CD4-positive, alpha-beta T cell (primary cell): Measurements from ENCODE around the gene RDH14. TPM values are rescaled to one million over a fixed set of nuclear protein-coding genes. Genes with fewer than 3 reads are reported as not detected.

Experiments used
- ATAC-seq: fragments of 200-7000 bp; cut with Tn5 transposase; one replicate; pipeline ENCODE4 v1.10.0; 2022; ENCODE audit warnings: mild to moderate bottlenecking; ENCODE audit not compliant: poor library complexity
- CTCF ChIA-PET: fragments of 350-600 bp; sonication (Branson Sonifier 250); formaldehyde crosslinking; loops from one replicate; lab custom pipeline; 2021; ENCODE audit warnings: antibody characterized with exemption, inconsistent platforms; lab: Charles Lee
- POLR2A ChIA-PET: fragments of 350-600 bp; sonication (Branson Sonifier 250); formaldehyde crosslinking; loops from one replicate; lab custom pipeline; 2021; ENCODE audit warnings: antibody characterized with exemption, inconsistent platforms; lab: Charles Lee
- DNase-seq, 14 experiments: peaks; one replicate each; pipeline ENCODE4 v3.0.0-alpha.2; 2013 to 2020; ENCODE audit warnings: mixed read lengths in 2 of 14
- H3K27ac ChIP-seq, 2 donors: one replicate each; pipeline versions ENCODE4 v1.5.1 to v1.7.0; 2013; ENCODE audit warnings: low read length in 2 of 2, low read depth in 1 of 2, mild to moderate bottlenecking in 1 of 2
- H3K27me3 ChIP-seq, 2 experiments: 1 replicate in 1 of 2; 2 replicates in 1 of 2; pipeline versions ENCODE4 v1.6.1 to v1.7.0; 2013; ENCODE audit warnings: low read length in 2 of 2, control low read depth in 1 of 2, mild to moderate bottlenecking in 1 of 2, moderate library complexity in 1 of 2; ENCODE audit not compliant: insufficient read depth in 2 of 2, control insufficient read depth in 1 of 2
- H3K36me3 ChIP-seq: one replicate; pipeline ENCODE4 v1.6.1; 2013; ENCODE audit warnings: low read length, control low read depth; ENCODE audit not compliant: insufficient read depth
- H3K4me1 ChIP-seq: one replicate; pipeline ENCODE4 v1.6.1; 2013; ENCODE audit warnings: low read length, control low read depth; ENCODE audit not compliant: insufficient read depth
- H3K4me3 ChIP-seq: one replicate; pipeline ENCODE4 v1.5.1; 2013; ENCODE audit warnings: mild to moderate bottlenecking, low read length, moderate library complexity
- H3K9me3 ChIP-seq, 2 experiments: 1 replicate in 1 of 2; 2 replicates in 1 of 2; pipeline versions ENCODE4 v1.6.1 to v1.7.0; 2013; ENCODE audit warnings: low read length in 2 of 2, mild to moderate bottlenecking in 2 of 2, control low read depth in 1 of 2, moderate library complexity in 1 of 2; ENCODE audit not compliant: control insufficient read depth in 1 of 2, insufficient read depth in 1 of 2
- H3K27ac Mint-ChIP-seq: one replicate; pipeline ENCODE4 v1.8.0; 2020; ENCODE audit warnings: mixed read lengths
- H3K27me3 Mint-ChIP-seq: one replicate; pipeline ENCODE4 v1.8.0; 2021; ENCODE audit warnings: mixed read lengths
- H3K36me3 Mint-ChIP-seq: one replicate; pipeline ENCODE4 v1.8.0; 2021; ENCODE audit warnings: low read depth, mixed read lengths
- H3K4me1 Mint-ChIP-seq: one replicate; pipeline ENCODE4 v1.8.0; 2021; ENCODE audit warnings: low read depth, mixed read lengths
- H3K4me3 Mint-ChIP-seq: one replicate; pipeline ENCODE4 v1.8.0; 2020; ENCODE audit warnings: mild to moderate bottlenecking, mixed read lengths
- H3K9me3 Mint-ChIP-seq: one replicate; pipeline ENCODE4 v1.8.0; 2020; ENCODE audit warnings: mixed read lengths
- CTCF ChIP-seq: fragments of 200-600 bp; IDR thresholded peaks from one replicate; pipeline ENCODE4 v1.8.0; 2022; ENCODE audit warnings: antibody characterized with exemption, mild to moderate bottlenecking
- intact Hi-C, 2 experiments: fragments of 100-400 bp; cut with DNase I in 1 of 2; cut with micrococcal nuclease in 1 of 2; formaldehyde crosslinking; loops; one replicate each; pipeline versions ENCODE4 v1.15.1 to v1.9.0; 2023 to 2025; cut with DNase I, micrococcal nuclease
- total RNA-seq, 174 experiments: library from RNA in 2 of 174; stranded (reverse) in 2 of 174; gene quantifications; one replicate each; pipeline ENCODE4 v1.2.3 and lab custom pipeline; 2021 to 2026

Gene RDH14
- total RNA-seq, 2 experiments from 2014 or later: 11.4 to 12.7 TPM

- no peak for TF ChIP-seq CTCF
- H3K4me3 ChIP-seq: no peak overlapping the region
- ChIA-PET CTCF (no interaction called here), POLR2A (interaction anchor here (2.0 kb wide), 1 partner anchor 15 kb away, joined by 15 read pairs; the partner anchor contains the start of gene RDH14)
- Mint-ChIP-seq H3K4me1 (peaks cover 48% of the 10 kb centered on the region), H3K27ac (no peak overlapping the region), H3K9me3 (peaks cover 4% of the 10 kb centered on the region), H3K27me3 (peaks cover 5% of the 10 kb centered on the region), H3K36me3 (no peaks in the 10 kb centered on the region), H3K4me3 (no peak overlapping the region)
- intact Hi-C loops: no loop called here
- ATAC-seq (no peak), DNase-seq (no peak)
- no peaks in the 10 kb centered on the region for H3K36me3 ChIP-seq
- no peaks in the 10 kb centered on the region for H3K27me3 ChIP-seq
- no peaks in the 10 kb centered on the region for H3K9me3 ChIP-seq
- no peak overlapping the region for H3K27ac ChIP-seq
- no peaks in the 10 kb centered on the region for H3K4me1 ChIP-seq
These were observed 15.1 kb downstream of the RDH14 start for GRCh38 chr2:18545384-18545783.

- H3K9me3 ChIP-seq: no peaks in the 10 kb centered on the region
- POLR2A ChIA-PET: no interaction called here
- Mint-ChIP-seq H3K36me3 (no peaks in the 10 kb centered on the region), H3K9me3 (peaks cover 4% of the 10 kb centered on the region), H3K27me3 (peaks cover 5% of the 10 kb centered on the region), H3K4me3 (no peak overlapping the region), H3K4me1 (peaks cover 37% of the 10 kb centered on the region), H3K27ac (no peak overlapping the region)
- no peak for DNase-seq
- no peaks in the 10 kb centered on the region for H3K27me3 ChIP-seq
- no peak for TF ChIP-seq CTCF
- no peaks in the 10 kb centered on the region for H3K4me1 ChIP-seq
- H3K4me3 ChIP-seq: no peak overlapping the region
- intact Hi-C loops: no loop called here
- CTCF ChIA-PET: no interaction called here
- no peak for ATAC-seq
- H3K36me3 ChIP-seq: no peaks in the 10 kb centered on the region
- no peak overlapping the region for H3K27ac ChIP-seq
These were observed 16.3 kb downstream of the RDH14 start for GRCh38 chr2:18544171-18544570.

GRCh38 chr2:18540872-18541271, 19.6 kb downstream of the RDH14 start:
- Mint-ChIP-seq H3K27me3 (peaks cover 16% of the 10 kb centered on the region), H3K36me3 (no peaks in the 10 kb centered on the region), H3K9me3 (peaks cover 4% of the 10 kb centered on the region), H3K4me3 (no peak overlapping the region), H3K4me1 (peaks cover 9% of the 10 kb centered on the region), H3K27ac (no peak overlapping the region)
- POLR2A ChIA-PET: no interaction called here
- Histone ChIP-seq H3K27ac (no peak overlapping the region), H3K4me3 (no peak overlapping the region), H3K27me3 (no peaks in the 10 kb centered on the region), H3K4me1 (no peaks in the 10 kb centered on the region), H3K9me3 (no peaks in the 10 kb centered on the region), H3K36me3 (no peaks in the 10 kb centered on the region)
- DNase-seq (no peak), ATAC-seq (no peak)
- no peak for TF ChIP-seq CTCF
- intact Hi-C loops: no loop called here
- CTCF ChIA-PET: no interaction called here
